ENCODE results near the gene PDE4A. TPM values are rescaled to one million over a fixed set of nuclear protein-coding genes. Genes with fewer than 3 reads are reported as not detected.
"Not testable (repeated sequence)": the region's sequence is repeated elsewhere in the genome, so short reads cannot be mapped to it uniquely, and the experiment has no call there.

PDE4A gene
- 3.9 and 9.2 TPM in 2 replicates for total RNA-seq (2014; rRNA removed; shearing (Covaris generic))
- 4.4 and 5.0 TPM in 2 replicates for polyA plus RNA-seq (2015; cell fraction: cytosol; rRNA removed)
- 3.2 and 4.1 TPM in 2 replicates for polyA plus RNA-seq (2015; cell fraction: nucleus; rRNA removed)

- peak; percentile 47 for DNase-seq (ENCODE audit: low read depth)
Measured at GRCh38 chr19:10420444-10421239, at the start of gene PDE4A. Gene PDE4A, plus strand, starts transcription at chr19:10420538. Its CDS starts 227 bp downstream, at chr19:10420765.

GRCh38 chr19:10372690-10373089, 47.6 kb upstream of the PDE4A start:
- DNase-seq (ENCODE audit: low read depth): no peak

GRCh38 chr19:10374931-10375330, 45.4 kb upstream of the PDE4A start:
- DNase-seq (ENCODE audit: low read depth): no peak

GRCh38 chr19:10377140-10377640, 43.1 kb upstream of the PDE4A start:
- not testable (repeated sequence) for DNase-seq (ENCODE audit: low read depth)

- no peak for DNase-seq (ENCODE audit: low read depth)
Measured at GRCh38 chr19:10378124-10378523, 42.2 kb upstream of the PDE4A start.

GRCh38 chr19:10379880-10380312, 40.4 kb upstream of the PDE4A start:
- DNase-seq (ENCODE audit: low read depth): no peak

GRCh38 chr19:10380313-10381102, 39.8 kb upstream of the PDE4A start, which contains the start of gene TYK2:
Gene TYK2, minus strand, starts transcription at chr19:10380572. Its CDS starts 2,166 bp downstream, at chr19:10378406.
- DNase-seq (ENCODE audit: low read depth): peak; percentile 99

GRCh38 chr19:10383223-10383499, 37.2 kb upstream of the PDE4A start:
- DNase-seq (ENCODE audit: low read depth): not testable (repeated sequence)

- DNase-seq (ENCODE audit: low read depth): no peak
Measured at GRCh38 chr19:10384580-10384979, 35.8 kb upstream of the PDE4A start.

GRCh38 chr19:10388957-10389356, 31.4 kb upstream of the PDE4A start:
- DNase-seq (ENCODE audit: low read depth): peak; percentile 67

GRCh38 chr19:10389863-10390262, 30.5 kb upstream of the PDE4A start:
- no peak for DNase-seq (ENCODE audit: low read depth)

- DNase-seq (ENCODE audit: low read depth): peak; percentile 50
Measured at GRCh38 chr19:10390652-10391286, 29.6 kb upstream of the PDE4A start.

- DNase-seq (ENCODE audit: low read depth): no peak
Measured at GRCh38 chr19:10392120-10392519, 28.2 kb upstream of the PDE4A start.

- DNase-seq (ENCODE audit: low read depth): no peak
Measured at GRCh38 chr19:10393137-10393536, 27.2 kb upstream of the PDE4A start.

GRCh38 chr19:10395003-10395402, 25.3 kb upstream of the PDE4A start:
- no peak for DNase-seq (ENCODE audit: low read depth)

- DNase-seq (ENCODE audit: low read depth): no peak
Measured at GRCh38 chr19:10395436-10395835, 24.9 kb upstream of the PDE4A start.

GRCh38 chr19:10395917-10396316, 24.4 kb upstream of the PDE4A start:
- no peak for DNase-seq (ENCODE audit: low read depth)

- DNase-seq (ENCODE audit: low read depth): no peak
Measured at GRCh38 chr19:10398819-10399218, 21.5 kb upstream of the PDE4A start.

- DNase-seq (ENCODE audit: low read depth): not testable (repeated sequence)
Measured at GRCh38 chr19:10399340-10399739, 21.0 kb upstream of the PDE4A start.

GRCh38 chr19:10399878-10400277, 20.5 kb upstream of the PDE4A start:
- DNase-seq (ENCODE audit: low read depth): no peak

- DNase-seq (ENCODE audit: low read depth): peak; percentile 60
Measured at GRCh38 chr19:10402441-10403038, 17.8 kb upstream of the PDE4A start.

Data from HT1080 (cell line).